Subcutaneous adipose tissue (tissue), 4 donors: ENCODE data around the gene TMCC1. TPM values are rescaled to one million over a fixed set of nuclear protein-coding genes. Genes with fewer than 3 reads are reported as not detected.

ENCODE experiments used
- CTCF ChIP-seq: fragments of 450-650 bp; IDR thresholded peaks from one replicate; pipeline ENCODE4 v1.5.1; 2016; ENCODE audit warnings: low read depth, mild to moderate bottlenecking, control low read depth, antibody characterized with exemption, moderate library complexity
- total RNA-seq, 4 donors: library from RNA; depleted of rRNA; stranded (reverse); fragments of >200 nt; gene quantifications; one replicate each; pipeline ENCODE4 v1.1.0, GENCODE V29; 2016

TMCC1 gene
- total RNA-seq, 4 donors from 2014 or later, result 24.0 to 31.5 (median 28.4) TPM

GRCh38 chr3:129622933-129623332 lies 270.6 kb downstream of the TMCC1 start:
- no peak for TF ChIP-seq CTCF

GRCh38 chr3:129622226-129622874 lies 271.2 kb downstream of the TMCC1 start:
- TF ChIP-seq CTCF, result no peak

- no peak for TF ChIP-seq CTCF
Observed at GRCh38 chr3:129621626-129622225, 271.8 kb downstream of the TMCC1 start.

GRCh38 chr3:129620828-129621559 lies 272.5 kb downstream of the TMCC1 start:
- no peak for TF ChIP-seq CTCF

GRCh38 chr3:129619726-129620162 lies 273.8 kb downstream of the TMCC1 start:
- TF ChIP-seq CTCF, result no peak

GRCh38 chr3:129618901-129619671 lies 274.4 kb downstream of the TMCC1 start:
- no peak for TF ChIP-seq CTCF
